PC-9 (cell line): ENCODE results near the gene UBE2B.

Experiments used
- EZH2 ChIP-seq: fragments of 200-600 bp; sonication (generic); IDR thresholded peaks from 2 replicates; pipeline ENCODE4 v1.8.0; 2017; ENCODE audit warnings: antibody characterized with exemption, low read depth
- TF ChIP-seq, protein P1 (sequence below): fragments of 200-600 bp; sonication (generic); conservative IDR thresholded peaks from 2 replicates; pipeline ENCODE4 v1.6.1; 2017; ENCODE audit warnings: mixed run types, antibody characterized with exemption, mild to moderate bottlenecking, moderate library complexity

DNA sequence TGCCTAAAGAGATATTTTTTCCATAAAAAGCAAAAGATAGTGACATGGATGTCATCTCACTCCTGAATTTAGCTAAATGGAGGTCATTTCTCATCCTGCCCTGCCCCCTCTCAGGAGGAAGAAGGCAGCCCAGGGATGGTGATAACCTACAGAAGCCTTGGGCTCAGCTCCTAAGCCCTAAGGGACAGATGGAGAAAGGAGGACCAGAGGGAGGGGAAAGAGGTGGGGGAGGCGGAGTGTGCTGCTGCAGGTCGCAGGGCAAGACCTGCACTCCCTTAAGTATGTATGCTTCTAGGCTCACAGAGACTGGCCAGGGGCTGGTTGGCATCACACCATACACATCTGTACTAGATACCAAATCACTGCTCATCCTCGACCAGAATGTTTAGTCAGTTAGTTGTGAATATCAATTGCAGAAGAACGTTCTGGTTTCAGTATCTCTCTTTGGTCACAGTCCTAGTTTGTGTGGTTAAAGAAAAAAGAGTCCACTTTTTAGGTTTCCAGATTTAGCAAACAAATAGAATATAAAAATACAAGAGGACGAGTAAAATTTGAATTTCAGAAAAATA lies 58.7 kb downstream of the UBE2B start:
- TF ChIP-seq, protein P1, sequence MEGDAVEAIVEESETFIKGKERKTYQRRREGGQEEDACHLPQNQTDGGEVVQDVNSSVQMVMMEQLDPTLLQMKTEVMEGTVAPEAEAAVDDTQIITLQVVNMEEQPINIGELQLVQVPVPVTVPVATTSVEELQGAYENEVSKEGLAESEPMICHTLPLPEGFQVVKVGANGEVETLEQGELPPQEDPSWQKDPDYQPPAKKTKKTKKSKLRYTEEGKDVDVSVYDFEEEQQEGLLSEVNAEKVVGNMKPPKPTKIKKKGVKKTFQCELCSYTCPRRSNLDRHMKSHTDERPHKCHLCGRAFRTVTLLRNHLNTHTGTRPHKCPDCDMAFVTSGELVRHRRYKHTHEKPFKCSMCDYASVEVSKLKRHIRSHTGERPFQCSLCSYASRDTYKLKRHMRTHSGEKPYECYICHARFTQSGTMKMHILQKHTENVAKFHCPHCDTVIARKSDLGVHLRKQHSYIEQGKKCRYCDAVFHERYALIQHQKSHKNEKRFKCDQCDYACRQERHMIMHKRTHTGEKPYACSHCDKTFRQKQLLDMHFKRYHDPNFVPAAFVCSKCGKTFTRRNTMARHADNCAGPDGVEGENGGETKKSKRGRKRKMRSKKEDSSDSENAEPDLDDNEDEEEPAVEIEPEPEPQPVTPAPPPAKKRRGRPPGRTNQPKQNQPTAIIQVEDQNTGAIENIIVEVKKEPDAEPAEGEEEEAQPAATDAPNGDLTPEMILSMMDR = no peak
- TF ChIP-seq EZH2 = no peak
